ENCODE measurements around the gene MXD3.
"Not testable (repeated sequence)": the region's sequence is repeated elsewhere in the genome, so short reads cannot be mapped to it uniquely, and the experiment has no call there.

The MXD3 gene

GRCh38 chr5:177311723-177312648, at the start of gene MXD3:
Gene MXD3 (minus strand): TSS chr5:177311898. CDS start chr5:177311830, 68 bp downstream.
- DNase-seq: peak; percentile 96 to 98

- not testable (repeated sequence) for DNase-seq
These were observed 49.0 kb upstream of the MXD3 start for GRCh38 chr5:177360740-177361139.

GRCh38 chr5:177359860-177360259, 48.2 kb upstream of the MXD3 start:
- no peak for DNase-seq

GRCh38 chr5:177359451-177359851, 47.8 kb upstream of the MXD3 start:
- no peak for DNase-seq

GRCh38 chr5:177358370-177358819, 46.7 kb upstream of the MXD3 start:
- DNase-seq: no peak

GRCh38 chr5:177357459-177358351, 46.0 kb upstream of the MXD3 start, which contains the start of gene RGS14:
Gene RGS14 (plus strand): TSS chr5:177357924. CDS start chr5:177358025, 101 bp downstream.
- peak in 1 of 2 experiments; percentile 25 for DNase-seq

- no peak for DNase-seq
These were observed 45.4 kb upstream of the MXD3 start for GRCh38 chr5:177357146-177357458.

GRCh38 chr5:177356746-177357145, 45.0 kb upstream of the MXD3 start:
- DNase-seq: no peak

GRCh38 chr5:177355868-177356168, 44.1 kb upstream of the MXD3 start:
- no peak for DNase-seq

- DNase-seq: no peak
These were observed 43.6 kb upstream of the MXD3 start for GRCh38 chr5:177355162-177355867.

- DNase-seq: no peak
These were observed 43.0 kb upstream of the MXD3 start for GRCh38 chr5:177354711-177355110.

- DNase-seq: no peak
These were observed 42.6 kb upstream of the MXD3 start for GRCh38 chr5:177354256-177354655.

GRCh38 chr5:177353093-177353492, 41.4 kb upstream of the MXD3 start:
- no peak for DNase-seq

- DNase-seq: peak; percentile 89 to 97
These were observed 40.0 kb upstream of the MXD3 start, which contains the start of gene LMAN2 for GRCh38 chr5:177351392-177352329. Gene LMAN2 (minus strand): TSS chr5:177351668. CDS start chr5:177351647, 21 bp downstream.

- DNase-seq: no peak
These were observed 39.2 kb upstream of the MXD3 start for GRCh38 chr5:177350776-177351391.

GRCh38 chr5:177349762-177350161, 38.1 kb upstream of the MXD3 start:
- no peak for DNase-seq

GRCh38 chr5:177349362-177349647, 37.6 kb upstream of the MXD3 start:
- no peak for DNase-seq

- DNase-seq: no peak
These were observed 36.0 kb upstream of the MXD3 start for GRCh38 chr5:177347699-177348098.

- no peak for DNase-seq
These were observed 35.1 kb upstream of the MXD3 start for GRCh38 chr5:177346820-177347219.

- DNase-seq: no peak
These were observed 33.2 kb upstream of the MXD3 start for GRCh38 chr5:177344891-177345290.

GRCh38 chr5:177343777-177344176, 32.1 kb upstream of the MXD3 start:
- no peak for DNase-seq

- DNase-seq: not testable (repeated sequence)
These were observed 31.3 kb upstream of the MXD3 start for GRCh38 chr5:177343000-177343399.
